Stromal cell of bone marrow (primary cell): Measurements from ENCODE around the gene AMDHD2.
"Not testable (repeated sequence)": the region's sequence is repeated elsewhere in the genome, so short reads cannot be mapped to it uniquely, and the experiment has no call there.

Source experiments
- DNase-seq: peaks from one replicate; pipeline ENCODE4 v3.0.0-alpha.2; 2012; ENCODE audit warnings: low read depth

The AMDHD2 gene

GRCh38 chr16:2533912-2534311 is 13.7 kb downstream of the AMDHD2 start:
- DNase-seq, result no peak

- not testable (repeated sequence) for DNase-seq
Measured at GRCh38 chr16:2534335-2534734, 14.2 kb downstream of the AMDHD2 start.

- peak; percentile 64 for DNase-seq
Measured at GRCh38 chr16:2535625-2536013, 15.4 kb downstream of the AMDHD2 start.

GRCh38 chr16:2537451-2538379 is 17.5 kb downstream of the AMDHD2 start, which contains the start of gene PDPK1:
Gene PDPK1, plus strand, starts transcription at chr16:2538021. Its CDS starts 92 bp downstream, at chr16:2538113.
- DNase-seq, result peak; percentile 88

- DNase-seq, result not testable (repeated sequence)
Measured at GRCh38 chr16:2539192-2539844, 19.1 kb downstream of the AMDHD2 start.

GRCh38 chr16:2539845-2540458 is 19.8 kb downstream of the AMDHD2 start:
- DNase-seq, result not testable (repeated sequence)

GRCh38 chr16:2540912-2541311 is 20.7 kb downstream of the AMDHD2 start:
- DNase-seq, result not testable (repeated sequence)

GRCh38 chr16:2541409-2541808 is 21.2 kb downstream of the AMDHD2 start:
- DNase-seq, result not testable (repeated sequence)

GRCh38 chr16:2543771-2544170 is 23.6 kb downstream of the AMDHD2 start:
- DNase-seq, result not testable (repeated sequence)

GRCh38 chr16:2550283-2550878 is 30.2 kb downstream of the AMDHD2 start:
- DNase-seq, result not testable (repeated sequence)

GRCh38 chr16:2551420-2551889 is 31.3 kb downstream of the AMDHD2 start:
- not testable (repeated sequence) for DNase-seq

GRCh38 chr16:2554709-2555425 is 34.7 kb downstream of the AMDHD2 start:
- not testable (repeated sequence) for DNase-seq

GRCh38 chr16:2557150-2557549 is 37.0 kb downstream of the AMDHD2 start:
- not testable (repeated sequence) for DNase-seq

- not testable (repeated sequence) for DNase-seq
Measured at GRCh38 chr16:2560131-2560797, 40.1 kb downstream of the AMDHD2 start.

GRCh38 chr16:2560798-2561133 is 40.6 kb downstream of the AMDHD2 start:
- DNase-seq, result not testable (repeated sequence)

GRCh38 chr16:2567506-2567905 is 47.3 kb downstream of the AMDHD2 start:
- DNase-seq, result not testable (repeated sequence)

- DNase-seq, result not testable (repeated sequence)
Measured at GRCh38 chr16:2568573-2568972, 48.4 kb downstream of the AMDHD2 start.

GRCh38 chr16:2572704-2573103 is 52.5 kb downstream of the AMDHD2 start:
- not testable (repeated sequence) for DNase-seq

GRCh38 chr16:2575839-2576238 is 55.7 kb downstream of the AMDHD2 start:
- not testable (repeated sequence) for DNase-seq

- not testable (repeated sequence) for DNase-seq
Measured at GRCh38 chr16:2577044-2577443, 56.9 kb downstream of the AMDHD2 start.

- not testable (repeated sequence) for DNase-seq
Measured at GRCh38 chr16:2578905-2579304, 58.7 kb downstream of the AMDHD2 start.
